HepG2 (cell line): Measurements from ENCODE around the gene NGLY1. TPM values are rescaled to one million over a fixed set of nuclear protein-coding genes. Genes with fewer than 3 reads are reported as not detected.

Experiments used
- CBX5 ChIP-seq: sonication (generic); formaldehyde crosslinking; IDR thresholded peaks from 2 replicates; pipeline ENCODE4 v1.4.0; 2020; ENCODE audit warnings: missing genetic modification reagents, borderline replicate concordance
- CHCHD3 ChIP-seq: sonication (generic); formaldehyde crosslinking; IDR thresholded peaks from 2 replicates; pipeline ENCODE4 v1.8.0; 2022; ENCODE audit warnings: mild to moderate bottlenecking, missing genetic modification reagents, moderate library complexity
- CHD2 ChIP-seq: IDR thresholded peaks from 2 replicates; pipeline ENCODE4 v1.6.1; 2011; ENCODE audit warnings: low read depth, low read length, improper control_type of control experiment
- GATAD1 ChIP-seq: IDR thresholded peaks from 2 replicates; pipeline ENCODE4 v1.6.1; 2016; ENCODE audit warnings: missing genetic modification reagents, missing compliant biosample characterization
- HDAC1 ChIP-seq: sonication (generic); formaldehyde crosslinking; IDR thresholded peaks from 2 replicates; pipeline ENCODE4 v1.5.1; 2020; ENCODE audit warnings: mild to moderate bottlenecking, missing genetic modification reagents
- HNF4G ChIP-seq, 2 experiments: sonication (generic) in 1 of 2; formaldehyde crosslinking in 1 of 2; IDR thresholded peaks; 2 replicates each; pipeline versions ENCODE4 v1.4.0 to v1.6.1; 2011 to 2020; ENCODE audit warnings: borderline replicate concordance in 2 of 2, low read depth in 2 of 2, mild to moderate bottlenecking in 2 of 2, low read length in 1 of 2, missing genetic modification reagents in 1 of 2, moderate library complexity in 1 of 2
- IRF1 ChIP-seq: sonication (generic); formaldehyde crosslinking; IDR thresholded peaks from 2 replicates; pipeline ENCODE4 v1.4.0; 2020; ENCODE audit warnings: low read depth, mild to moderate bottlenecking, missing genetic modification reagents
- MTF2 ChIP-seq: sonication (generic); formaldehyde crosslinking; IDR thresholded peaks from 2 replicates; pipeline ENCODE4 v1.5.0; 2020; ENCODE audit warnings: missing genetic modification reagents, borderline replicate concordance
- NBN ChIP-seq: fragments of 450-650 bp; conservative IDR thresholded peaks from 2 replicates; pipeline ENCODE4 v1.6.1; 2017
- RNF2 ChIP-seq: fragments of 450-650 bp; conservative IDR thresholded peaks from 2 replicates; pipeline ENCODE4 v1.6.1; 2016; ENCODE audit warnings: low read depth
- TCF7 ChIP-seq: sonication (generic); IDR thresholded peaks from 2 replicates; pipeline ENCODE4 v1.6.1; 2016; ENCODE audit warnings: antibody characterized with exemption, low read depth
- ZBED4 ChIP-seq: sonication (generic); formaldehyde crosslinking; IDR thresholded peaks from 2 replicates; pipeline ENCODE4 v1.4.0; 2020; ENCODE audit warnings: missing genetic modification reagents, borderline replicate concordance
- ZBTB46 ChIP-seq: sonication (generic); formaldehyde crosslinking; IDR thresholded peaks from 2 replicates; pipeline ENCODE4 v1.4.0; 2020; ENCODE audit warnings: mild to moderate bottlenecking, missing genetic modification reagents, borderline replicate concordance
- ZFP36L1 ChIP-seq: sonication (generic); formaldehyde crosslinking; IDR thresholded peaks from 2 replicates; pipeline ENCODE4 v1.8.0; 2022; ENCODE audit warnings: mild to moderate bottlenecking, missing genetic modification reagents, moderate library complexity
- ZNF101 ChIP-seq: sonication (generic); formaldehyde crosslinking; IDR thresholded peaks from 2 replicates; pipeline ENCODE4 v1.4.0; 2020; ENCODE audit warnings: mild to moderate bottlenecking, low read depth, missing genetic modification reagents, borderline replicate concordance
- ZNF337 ChIP-seq: sonication (generic); formaldehyde crosslinking; IDR thresholded peaks from 2 replicates; pipeline ENCODE4 v1.5.1; 2020; ENCODE audit warnings: missing genetic modification reagents, low read depth, mild to moderate bottlenecking, borderline replicate concordance
- polyA plus RNA-seq, 8 experiments: library from polyadenylated mRNA; depleted of rRNA in 3 of 8; stranded (reverse) in 7 of 8; unstranded in 1 of 8; fragments of >200 nt; fragmentation: Illumina TruSeq in 4 of 8; extraction: Trizol in 4 of 8; gene quantifications; 2 replicates each; pipeline versions ENCODE4 v1.2.1 to v1.2.3, GENCODE V29; 2011 to 2016; ENCODE audit warnings: low read depth in 4 of 8, missing spikeins in 1 of 8, mixed read lengths in 1 of 8; ENCODE audit not compliant: insufficient read depth in 1 of 8
- total RNA-seq, 5 experiments: library from RNA; depleted of rRNA; stranded (reverse); fragments of >200 nt; fragmentation: Illumina TruSeq; extraction: Trizol; gene quantifications; 2 replicates each; pipeline ENCODE4 v1.2.3, GENCODE V29; 2016; ENCODE audit warnings: low read depth in 1 of 5

The NGLY1 gene
- total and polyA plus RNA-seq, 2 of the 13 experiments (the other 11 are each of a cell fraction or from before 2014, with no cell fraction given) = 28.2 to 44.5 TPM

- TF ChIP-seq ZBED4 (CRISPR knock-in tag) = peak; percentile 57; the same call in 1 of the 2 replicates
- no peak for TF ChIP-seq ZNF337 (CRISPR knock-in tag)
- TF ChIP-seq CBX5 (CRISPR knock-in tag) = 0 out of 2 replicates have a peak, but pooled peaks have one; percentile 74
- TF ChIP-seq HDAC1 (CRISPR knock-in tag) = peak; percentile 82
- no peak for TF ChIP-seq CHCHD3 (CRISPR knock-in tag)
- TF ChIP-seq RNF2 = peak; percentile 82; the same call in 1 of the 2 replicates
- peak; percentile 89 for TF ChIP-seq GATAD1 (CRISPR knock-in tag)
- 0 out of 2 replicates have a peak, but pooled peaks have one; percentile 49 for TF ChIP-seq MTF2
- TF ChIP-seq ZFP36L1 (CRISPR knock-in tag) = peak; percentile 87; the same call in 1 of the 2 replicates
- TF ChIP-seq IRF1 (CRISPR knock-in tag) = no peak
- TF ChIP-seq ZNF101 = no peak
- no peak for TF ChIP-seq HNF4G (IDR thresholded peaks at IDR 0.05; ENCODE audit: borderline replicate concordance, low read depth, low read length)
- peak; percentile 62; the same call in 1 of the 2 replicates for TF ChIP-seq HNF4G (CRISPR knock-in tag; IDR thresholded peaks at IDR 0.05; ENCODE audit: borderline replicate concordance, low read depth)
- TF ChIP-seq TCF7 = peak; percentile 9; the same call in 1 of the 2 replicates
- TF ChIP-seq CHD2 = no peak
- TF ChIP-seq NBN = no peak
- TF ChIP-seq ZBTB46 (CRISPR knock-in tag) = no peak
Observed at GRCh38 chr3:25789596-25790556, 6.6 kb upstream of the NGLY1 start, which contains the start of gene OXSM (continued).
